Endothelial cell of umbilical vein (primary cell): ENCODE measurements around the gene AFTPH. TPM values are rescaled to one million over a fixed set of nuclear protein-coding genes. Genes with fewer than 3 reads are reported as not detected.

ENCODE experiments used
- BruUV-seq: library from RNA; stranded (reverse); fragments of 400-500 nt; replicated peaks from 2 replicates; lab custom pipeline; 2021; lab: Mats Ljungman, UMichigan
- CTCF ChIA-PET: fragments of 300-600, 350-600 bp; sonication (Branson Sonifier 250); formaldehyde crosslinking; loops from one replicate; lab custom pipeline; 2021; ENCODE audit warnings: antibody characterized with exemption, inconsistent platforms; lab: Charles Lee
- POLR2A ChIA-PET: fragments of 300-600, 350-600 bp; sonication (Branson Sonifier 250); formaldehyde crosslinking; loops from one replicate; lab custom pipeline; 2021; ENCODE audit warnings: antibody characterized with exemption, inconsistent platforms; lab: Charles Lee
- DNase-seq: peaks from one replicate; pipeline ENCODE4 v3.0.0-alpha.2; 2011; ENCODE audit warnings: low read depth, low spot score
- FAIRE-seq: peaks from 2 replicates; lab custom pipeline; 2011; peaks lifted over from hg19 to GRCh38; lab: Jason Lieb, UNC
- H2AFZ ChIP-seq: 2 replicates; pipeline ENCODE4 v1.6.0; 2012; ENCODE audit warnings: low read depth, low read length, control low read depth, inconsistent platforms
- H3K27ac ChIP-seq: 2 replicates; pipeline ENCODE4 v1.5.1; 2011; ENCODE audit warnings: low read depth, mild to moderate bottlenecking, control low read depth, low read length, moderate library complexity; ENCODE audit not compliant: insufficient read depth
- H3K27me3 ChIP-seq, 2 experiments: 2 replicates each; pipeline versions ENCODE4 v1.6.0 to v1.6.1; 2011; ENCODE audit warnings: low read length in 2 of 2, mixed read lengths in 1 of 2; ENCODE audit not compliant: control insufficient read depth in 2 of 2, insufficient read depth in 2 of 2
- H3K36me3 ChIP-seq, 2 experiments: 2 replicates in 1 of 2; 3 replicates in 1 of 2; pipeline ENCODE4 v1.5.1; 2011; ENCODE audit warnings: low read length in 2 of 2, mild to moderate bottlenecking in 1 of 2, moderate library complexity in 1 of 2; ENCODE audit not compliant: control insufficient read depth in 2 of 2, insufficient read depth in 2 of 2; ENCODE audit errors: extremely low read depth in 1 of 2
- H3K4me1 ChIP-seq: 3 replicates; pipeline ENCODE4 v1.5.1; 2011; ENCODE audit warnings: mild to moderate bottlenecking, low read length; ENCODE audit not compliant: control insufficient read depth, insufficient read depth; ENCODE audit errors: extremely low read depth
- H3K4me2 ChIP-seq: 2 replicates; pipeline ENCODE4 v1.6.1; 2011; ENCODE audit warnings: low read length, control low read depth, mixed read lengths; ENCODE audit not compliant: insufficient read depth
- H3K4me3 ChIP-seq, 3 experiments: fragments of 200-600 bp in 1 of 3; sonication (generic), shearing (Covaris generic) in 1 of 3; replicated peaks in 1 of 3; 2 replicates each; pipeline ENCODE4 v1.5.1; 2011 to 2016; ENCODE audit warnings: control low read depth in 3 of 3, low read length in 3 of 3, mild to moderate bottlenecking in 2 of 3, inconsistent platforms in 1 of 3, low read depth in 1 of 3, moderate library complexity in 1 of 3; ENCODE audit not compliant: insufficient read depth in 1 of 3
- H3K79me2 ChIP-seq: 2 replicates; pipeline ENCODE4 v1.6.0; 2012; ENCODE audit warnings: low read length, inconsistent platforms; ENCODE audit not compliant: control insufficient read depth, insufficient read depth
- H3K9ac ChIP-seq: replicated peaks from 2 replicates; pipeline ENCODE3; 2011; ENCODE audit warnings: low read length, control low read depth; ENCODE audit not compliant: insufficient read depth; ENCODE audit errors: extremely low read depth
- H3K9me1 ChIP-seq: replicated peaks from 3 replicates; pipeline ENCODE4 v1.6.0; 2011; ENCODE audit warnings: mild to moderate bottlenecking, low read length; ENCODE audit not compliant: control insufficient read depth, insufficient read depth; ENCODE audit errors: extremely low read depth
- H3K9me3 ChIP-seq: replicated peaks from 2 replicates; pipeline ENCODE4 v1.5.1; 2012; ENCODE audit warnings: low read length, inconsistent platforms; ENCODE audit not compliant: control insufficient read depth, insufficient read depth
- H4K20me1 ChIP-seq: replicated peaks from 2 replicates; pipeline ENCODE3; 2011; ENCODE audit warnings: mild to moderate bottlenecking, low read length; ENCODE audit not compliant: control insufficient read depth, insufficient read depth; ENCODE audit errors: extremely low read depth
- CTCF ChIP-seq, 2 donors: IDR thresholded peaks; 1 replicate in 1 of 2; 2 replicates in 1 of 2; pipeline ENCODE4 v1.5.1; 2011; ENCODE audit warnings: low read length in 2 of 2, mild to moderate bottlenecking in 2 of 2, moderate library complexity in 2 of 2, control low read depth in 1 of 2, inconsistent platforms in 1 of 2, low read depth in 1 of 2; ENCODE audit not compliant: insufficient read depth in 1 of 2; ENCODE audit errors: extremely low read depth in 1 of 2
- EZH2 ChIP-seq: IDR thresholded peaks from 2 replicates; pipeline ENCODE4 v1.6.1; 2012; ENCODE audit warnings: borderline replicate concordance, low read depth, mild to moderate bottlenecking, moderate library complexity, low read length, inconsistent platforms; ENCODE audit not compliant: severe bottlenecking
- FOS ChIP-seq: IDR thresholded peaks from 2 replicates; pipeline ENCODE4 v1.6.1; 2011; ENCODE audit warnings: mild to moderate bottlenecking, low read length, moderate library complexity, borderline replicate concordance; ENCODE audit not compliant: insufficient read depth
- GATA2 ChIP-seq: IDR thresholded peaks from 2 replicates; pipeline ENCODE4 v1.7.0; 2011; ENCODE audit warnings: low read depth, mild to moderate bottlenecking, moderate library complexity, mixed read lengths, low read length; ENCODE audit not compliant: insufficient read length, insufficient read depth
- JUN ChIP-seq: IDR thresholded peaks from 2 replicates; pipeline ENCODE4 v1.6.1; 2011; ENCODE audit warnings: borderline replicate concordance, low read depth; ENCODE audit not compliant: insufficient read length, insufficient read depth
- MAX ChIP-seq: IDR thresholded peaks from 2 replicates; pipeline ENCODE4 v1.6.1; 2011; ENCODE audit not compliant: insufficient read depth, insufficient read length
- MYC ChIP-seq: IDR thresholded peaks from one replicate; pipeline ENCODE4 v1.6.1; 2011; ENCODE audit warnings: mild to moderate bottlenecking, low read depth, low read length
- POLR2A ChIP-seq: IDR thresholded peaks from 2 replicates; pipeline ENCODE4 v1.6.1; 2012; ENCODE audit warnings: low read depth, mild to moderate bottlenecking, control low read depth, low read length
- POLR2AphosphoS5 ChIP-seq: IDR thresholded peaks from 2 replicates; pipeline ENCODE4 v1.6.1; 2012; ENCODE audit warnings: low read depth, mild to moderate bottlenecking, control low read depth, low read length, moderate library complexity; ENCODE audit not compliant: insufficient read depth
- dilution Hi-C: fragments of 300-500 bp; cut with MboI; formaldehyde crosslinking; loops from one replicate; pipeline ENCODE4 v1.15.0; 2019; ENCODE audit warnings: low sequenced_read_pairs; ENCODE audit not compliant: extremely low pct_ligation_motif_present
- intact Hi-C: fragments of 100-400 bp; cut with micrococcal nuclease; formaldehyde crosslinking; loops from one replicate; pipeline ENCODE4 v1.10.0; 2022
- polyA plus RNA-seq, 4 experiments: library from polyadenylated mRNA; depleted of rRNA in 3 of 4; stranded (reverse) in 3 of 4; unstranded in 1 of 4; fragments of >200 nt; gene quantifications; 2 replicates each; pipeline versions ENCODE4 v1.2.1 to v1.2.3, GENCODE V29; 2011 to 2012; ENCODE audit warnings: missing spikeins in 1 of 4
- total RNA-seq: library from RNA; stranded (reverse); gene quantifications from 2 replicates; pipeline ENCODE4 v1.2.3, GENCODE V29; 2021

Gene AFTPH
- total and polyA plus RNA-seq, 2 donors (not counting 3 experiments of a cell fraction or from before 2014, with no cell fraction given) = 6.9 to 15.3 TPM

GRCh38 chr2:64581777-64582539 lies 57.8 kb downstream of the AFTPH start:
- FAIRE-seq (no peak), DNase-seq (no peak)
- ChIA-PET POLR2A (no interaction called here), CTCF (interaction anchor here (0.5 to 4.7 kb wide), 5 partner anchors 12 to 251 kb away, joined by 3 to 22 read pairs (median 5); no protein-coding TSS in a partner anchor)
- Histone ChIP-seq H3K4me3 (no peak overlapping the region), H3K4me2 (no peak overlapping the region), H3K9me1 (no peaks in the 10 kb centered on the region), H4K20me1 (no peaks in the 10 kb centered on the region), H3K9me3 (no peaks in the 10 kb centered on the region), H3K27me3 (no peaks in the 10 kb centered on the region), H2AFZ (no peak overlapping the region), H3K4me1 (peaks cover 7% of the 10 kb centered on the region), H3K27ac (no peak overlapping the region), H3K36me3 (no peaks in the 10 kb centered on the region), H3K79me2 (no peaks in the 10 kb centered on the region), H3K9ac (no peak overlapping the region)
- dilution Hi-C loops = no loop called here
- intact Hi-C loops = no loop called here
- TF ChIP-seq JUN (no peak), GATA2 (no peak), MYC (no peak), EZH2 (no peak), CTCF (IDR thresholded peaks at IDR 0.05; ENCODE audit: extremely low read depth in 1 of 2, insufficient read depth in 1 of 2, low read depth in 1 of 2, low read length in 2 of 2) (no peak), POLR2A (no peak), MAX (no peak), FOS (no peak), POLR2AphosphoS5 (no peak)
- BruUV-seq = no TSS peak
